CD4-positive, alpha-beta T cell treated with Interleukin-6 for 4 hours (primary cell): ENCODE measurements around the gene ZNF283.
A peak's percentile ranks its signal among the peaks of the same experiment; 100 is the strongest.
"Not testable (repeated sequence)": the region's sequence is repeated elsewhere in the genome, so short reads cannot be mapped to it uniquely, and the experiment has no call there.

Experiments used
- DNase-seq: peaks from one replicate; pipeline ENCODE4 v3.0.0-alpha.2; 2020; ENCODE audit warnings: mixed read lengths

Gene ZNF283

DNA sequence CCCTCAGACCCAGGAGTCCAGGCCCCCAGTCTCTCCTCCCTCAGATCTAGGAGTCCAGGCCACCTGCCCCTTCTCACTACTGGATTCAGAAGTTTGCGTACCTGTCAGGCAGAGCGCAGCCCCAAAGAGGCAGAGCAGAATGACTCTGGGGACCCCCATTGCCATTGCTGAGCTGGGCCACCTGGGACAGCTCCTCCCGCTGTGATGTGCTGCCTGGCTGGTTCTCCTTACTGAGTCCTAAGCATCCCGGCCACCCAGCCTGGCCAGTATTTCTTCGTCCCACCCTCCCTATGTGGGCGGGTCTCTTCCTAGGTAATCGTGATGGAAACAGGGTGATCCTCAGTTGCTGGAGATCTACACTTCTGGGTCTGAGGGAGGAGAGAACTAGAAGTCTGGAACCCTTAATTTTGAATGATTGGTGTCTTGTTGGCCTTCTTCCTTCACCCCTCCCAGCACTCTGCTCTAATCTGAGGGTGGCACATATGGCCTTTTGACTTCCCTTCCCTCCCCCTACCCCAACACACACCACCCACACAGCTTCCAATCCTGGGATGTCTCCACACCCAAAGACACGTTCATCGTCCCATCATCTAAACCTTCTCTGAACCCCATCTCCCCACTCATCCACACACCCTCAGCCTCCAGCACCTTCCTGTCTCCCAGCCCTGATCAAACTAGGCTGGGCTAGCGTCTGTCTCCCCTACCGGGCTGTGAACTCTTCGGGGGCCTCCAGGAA, 24.7 kb upstream of the ZNF283 start, which contains the start of gene LYPD5:
Gene LYPD5 (minus strand): TSS at position 232 of the 736 bp plus-strand sequence. CDS start 67 bp downstream, at position 165.
- no peak for DNase-seq

GRCh38 chr19:43804432-43804831, 22.7 kb upstream of the ZNF283 start:
- DNase-seq, result no peak

- not testable (repeated sequence) for DNase-seq
These were observed 20.7 kb upstream of the ZNF283 start for GRCh38 chr19:43806401-43806800.

GRCh38 chr19:43806848-43807247, 20.3 kb upstream of the ZNF283 start:
- DNase-seq, result no peak

DNA sequence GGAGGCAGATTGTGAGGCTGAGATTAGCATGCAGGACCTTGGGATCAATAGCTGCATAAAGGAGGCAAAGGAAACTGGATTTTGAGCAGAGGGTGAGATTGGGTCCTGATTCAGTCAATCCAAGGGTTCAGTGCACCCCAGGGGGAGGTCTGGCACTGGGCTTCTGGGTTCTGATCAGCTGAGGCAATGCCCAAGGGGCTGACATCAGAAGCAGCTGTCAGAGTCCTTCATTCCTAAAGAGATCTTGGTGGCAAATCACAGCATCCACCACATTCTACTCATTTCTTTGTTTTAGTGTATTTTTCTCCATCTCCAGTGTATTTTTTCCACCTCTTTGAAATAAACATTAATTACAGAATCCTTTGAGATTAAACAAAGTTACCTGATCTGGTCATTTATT, 19.5 kb upstream of the ZNF283 start:
- no peak for DNase-seq

GRCh38 chr19:43809762-43810696, 17.1 kb upstream of the ZNF283 start:
- no peak for DNase-seq

DNA sequence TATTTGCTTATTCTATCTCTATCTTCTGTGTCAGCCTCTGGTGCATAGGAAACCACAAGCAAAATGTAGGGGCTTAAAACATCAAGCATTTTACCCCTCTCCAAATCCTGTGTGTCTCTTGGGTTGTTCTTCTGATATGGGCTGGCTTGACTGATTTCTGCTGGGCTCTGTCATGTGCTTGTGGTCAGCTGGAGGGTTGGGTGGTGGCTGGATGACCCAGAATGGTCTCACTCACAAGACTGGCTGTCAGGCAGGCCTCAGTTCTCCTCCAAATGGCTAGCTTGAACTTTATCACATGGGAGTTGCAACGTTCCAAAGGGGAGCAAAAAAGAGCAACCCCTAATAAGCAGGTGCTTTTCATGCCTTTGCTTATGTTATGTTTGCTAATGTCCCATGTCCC, 15.3 kb upstream of the ZNF283 start:
- DNase-seq, result no peak

- no peak for DNase-seq
These were observed 14.9 kb upstream of the ZNF283 start for GRCh38 chr19:43812259-43812658.

- DNase-seq, result no peak
These were observed 14.4 kb upstream of the ZNF283 start for GRCh38 chr19:43812688-43813087.

GRCh38 chr19:43814663-43815352, 12.3 kb upstream of the ZNF283 start:
- DNase-seq, result no peak

- not testable (repeated sequence) for DNase-seq
These were observed 9.7 kb upstream of the ZNF283 start for GRCh38 chr19:43817454-43817853.

GRCh38 chr19:43818500-43818899, 8.6 kb upstream of the ZNF283 start:
- DNase-seq, result no peak

DNA sequence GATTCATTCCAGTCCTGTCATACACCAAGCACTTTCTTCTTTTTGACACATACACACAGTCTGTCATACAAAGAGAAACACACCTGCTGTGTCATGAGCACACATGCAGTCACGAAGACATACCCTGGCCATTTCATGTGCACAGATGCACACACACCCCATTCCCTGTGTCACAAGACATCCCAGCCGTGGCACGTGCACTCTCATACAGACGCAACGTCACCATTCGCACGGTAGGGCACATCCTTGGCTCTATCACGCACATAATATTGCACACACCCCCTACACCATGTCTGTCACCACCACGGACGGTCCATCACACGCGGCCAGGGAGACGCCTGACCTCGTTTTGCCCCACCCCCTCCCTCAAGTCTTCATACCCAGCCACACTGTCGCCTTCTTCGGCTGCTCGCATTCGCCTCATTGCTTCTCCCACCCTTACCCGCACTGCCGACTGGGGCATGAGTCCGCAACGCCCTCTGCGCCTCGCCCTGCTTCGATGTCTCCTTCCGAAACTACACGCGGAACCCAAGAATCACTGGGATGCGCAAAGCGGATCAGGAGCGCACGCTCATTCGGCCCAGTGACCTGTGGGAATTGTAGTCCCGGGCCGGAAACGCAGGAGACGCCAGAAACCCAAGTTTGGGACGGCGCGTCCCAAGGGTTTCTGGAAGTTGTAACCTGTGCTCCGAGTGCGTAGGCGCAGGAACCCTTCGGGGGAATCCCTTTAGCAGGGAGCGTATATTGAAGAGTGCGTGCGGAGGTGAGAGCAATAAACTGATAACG, 6.8 kb upstream of the ZNF283 start:
- peak; percentile 39 for DNase-seq

DNA sequence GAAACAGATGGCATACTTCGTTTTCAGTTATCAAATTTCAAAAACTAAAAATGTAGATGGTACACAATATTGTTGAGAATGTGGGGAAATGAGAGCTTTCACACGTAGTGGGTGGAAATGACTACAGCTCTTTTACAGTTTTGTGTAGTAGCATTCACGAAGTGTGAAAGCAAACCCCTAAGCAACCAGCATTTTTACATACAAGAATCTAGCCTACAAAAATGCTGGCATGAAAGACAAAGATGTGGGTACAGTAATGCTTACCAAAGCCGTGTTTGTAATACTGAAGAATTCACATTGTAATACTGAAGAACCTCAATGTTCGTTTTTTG, 6.3 kb upstream of the ZNF283 start:
- DNase-seq, result no peak

DNA sequence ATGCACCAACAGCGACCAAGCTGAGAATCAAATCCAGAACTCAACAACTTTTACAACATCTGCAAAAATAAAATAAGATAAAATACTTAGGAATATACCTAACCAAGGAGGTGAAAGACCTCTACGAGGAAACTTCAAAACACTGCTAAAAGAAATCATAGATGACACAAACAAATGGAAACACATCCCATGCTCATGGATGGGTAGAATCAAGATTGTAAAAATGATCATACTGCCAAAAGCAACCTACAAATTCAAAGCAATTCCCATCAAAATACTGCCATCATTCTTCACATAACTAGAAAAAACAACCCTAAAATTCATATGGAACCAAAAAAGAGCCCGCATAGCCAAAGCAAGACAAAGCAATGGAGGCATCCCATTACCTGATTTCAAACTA, 3.3 kb upstream of the ZNF283 start:
- not testable (repeated sequence) for DNase-seq

DNA sequence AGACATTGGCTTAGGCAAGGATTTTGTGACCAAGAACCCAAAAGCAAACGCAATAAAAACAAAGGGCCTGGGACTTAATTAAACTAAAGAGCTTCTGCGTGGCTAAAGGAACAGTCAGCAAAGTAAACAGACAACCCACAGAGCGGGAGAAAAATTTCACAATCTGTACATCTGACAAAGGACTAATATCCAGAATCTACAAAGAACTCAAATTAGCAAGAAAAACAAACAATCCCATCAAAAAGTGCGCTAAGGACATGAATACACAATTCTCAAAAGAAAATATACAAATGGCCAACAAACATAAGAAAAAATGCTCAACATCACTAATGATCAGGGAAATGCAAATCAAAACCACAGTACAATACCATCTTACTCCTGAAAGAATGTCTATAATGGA, 2.5 kb upstream of the ZNF283 start:
- not testable (repeated sequence) for DNase-seq

- DNase-seq, result no peak
These were observed 12.0 kb downstream of the ZNF283 start for GRCh38 chr19:43839139-43839538.

GRCh38 chr19:43842007-43842406, 14.9 kb downstream of the ZNF283 start:
- no peak for DNase-seq

DNA sequence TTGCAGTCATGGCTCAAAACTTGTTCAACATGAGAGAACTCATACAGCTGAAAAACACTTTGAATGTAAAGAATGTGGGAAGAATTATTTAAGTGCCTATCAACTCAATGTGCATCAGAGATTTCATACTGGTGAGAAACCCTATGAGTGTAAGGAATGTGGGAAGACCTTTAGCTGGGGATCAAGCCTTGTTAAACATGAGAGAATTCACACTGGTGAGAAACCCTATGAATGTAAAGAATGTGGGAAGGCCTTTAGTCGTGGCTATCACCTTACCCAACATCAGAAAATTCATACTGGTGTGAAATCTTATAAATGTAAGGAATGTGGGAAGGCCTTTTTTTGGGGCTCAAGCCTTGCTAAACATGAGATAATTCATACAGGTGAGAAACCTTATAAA, 20.1 kb downstream of the ZNF283 start:
- DNase-seq, result no peak

DNA sequence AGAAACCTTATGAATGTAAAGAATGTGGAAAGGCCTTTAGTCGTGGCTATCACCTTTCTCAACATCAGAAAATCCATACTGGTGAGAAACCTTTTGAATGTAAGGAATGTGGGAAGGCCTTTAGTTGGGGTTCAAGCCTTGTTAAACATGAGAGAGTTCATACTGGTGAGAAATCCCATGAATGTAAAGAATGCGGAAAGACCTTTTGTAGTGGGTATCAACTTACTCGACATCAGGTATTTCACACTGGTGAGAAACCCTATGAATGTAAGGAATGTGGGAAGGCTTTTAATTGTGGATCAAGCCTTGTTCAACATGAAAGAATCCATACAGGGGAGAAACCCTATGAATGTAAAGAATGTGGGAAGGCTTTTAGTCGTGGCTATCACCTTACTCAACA, 20.8 kb downstream of the ZNF283 start:
- no peak for DNase-seq

DNA sequence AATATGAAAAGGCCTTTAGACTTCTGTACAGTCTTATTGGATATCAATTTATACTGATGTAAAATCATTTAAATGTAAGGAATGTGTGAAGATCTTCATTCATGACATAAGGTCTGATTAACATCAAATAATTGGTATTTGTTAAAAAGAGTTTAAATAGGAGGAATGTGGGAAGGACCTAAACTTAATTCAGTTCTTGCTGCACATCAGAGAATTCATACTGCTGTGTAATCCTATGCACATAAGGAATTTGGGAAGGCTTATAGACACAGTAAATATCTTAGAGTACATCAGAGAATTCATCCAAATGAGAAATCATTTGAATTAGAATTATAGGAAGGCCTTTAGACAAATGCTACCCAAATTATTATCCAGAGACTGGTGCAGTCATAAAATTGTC, 21.7 kb downstream of the ZNF283 start:
- DNase-seq, result no peak

DNA sequence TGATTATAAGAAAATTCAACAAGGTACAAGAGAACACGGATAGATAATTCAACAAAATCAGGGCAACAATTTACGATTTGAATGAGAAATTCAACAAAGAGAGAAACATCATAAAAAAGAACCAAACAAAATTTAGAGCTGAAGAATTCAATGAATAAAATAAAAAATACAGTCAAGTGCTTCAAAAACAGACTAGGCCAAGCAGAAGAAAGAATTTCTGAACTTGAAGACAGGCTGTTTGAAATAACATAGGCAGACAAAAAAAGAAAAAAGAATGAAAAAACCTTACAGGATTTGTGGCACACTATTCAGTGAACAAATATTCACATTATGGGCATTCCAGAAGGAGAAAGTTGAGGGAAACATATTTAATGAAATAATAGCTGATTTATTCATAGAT, 31.1 kb downstream of the ZNF283 start:
- DNase-seq, result no peak

GRCh38 chr19:43866923-43867322, 39.8 kb downstream of the ZNF283 start:
- DNase-seq, result not testable (repeated sequence)
